ENCODE data around the gene WFDC10B.

DNA sequence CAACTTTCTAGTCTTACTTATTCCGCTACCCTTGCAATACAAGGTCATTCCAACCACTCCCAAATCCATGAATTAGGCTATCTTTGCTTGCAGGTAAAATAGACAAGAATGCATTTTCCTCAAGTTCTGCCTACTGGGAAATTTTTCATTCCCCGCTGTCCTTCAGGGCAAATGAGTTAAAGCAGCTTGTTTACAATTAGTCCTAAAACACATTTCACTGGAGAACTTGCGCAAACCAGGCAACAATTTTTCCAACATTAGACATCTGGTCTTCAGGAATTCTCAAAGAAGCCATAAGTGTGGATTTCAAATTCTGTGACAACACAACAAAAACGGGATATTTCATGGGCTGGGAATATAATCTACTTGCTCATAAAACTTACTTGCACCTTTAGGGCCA is 37.8 kb upstream of the WFDC10B start:
- TF ChIP-seq, protein P1, sequence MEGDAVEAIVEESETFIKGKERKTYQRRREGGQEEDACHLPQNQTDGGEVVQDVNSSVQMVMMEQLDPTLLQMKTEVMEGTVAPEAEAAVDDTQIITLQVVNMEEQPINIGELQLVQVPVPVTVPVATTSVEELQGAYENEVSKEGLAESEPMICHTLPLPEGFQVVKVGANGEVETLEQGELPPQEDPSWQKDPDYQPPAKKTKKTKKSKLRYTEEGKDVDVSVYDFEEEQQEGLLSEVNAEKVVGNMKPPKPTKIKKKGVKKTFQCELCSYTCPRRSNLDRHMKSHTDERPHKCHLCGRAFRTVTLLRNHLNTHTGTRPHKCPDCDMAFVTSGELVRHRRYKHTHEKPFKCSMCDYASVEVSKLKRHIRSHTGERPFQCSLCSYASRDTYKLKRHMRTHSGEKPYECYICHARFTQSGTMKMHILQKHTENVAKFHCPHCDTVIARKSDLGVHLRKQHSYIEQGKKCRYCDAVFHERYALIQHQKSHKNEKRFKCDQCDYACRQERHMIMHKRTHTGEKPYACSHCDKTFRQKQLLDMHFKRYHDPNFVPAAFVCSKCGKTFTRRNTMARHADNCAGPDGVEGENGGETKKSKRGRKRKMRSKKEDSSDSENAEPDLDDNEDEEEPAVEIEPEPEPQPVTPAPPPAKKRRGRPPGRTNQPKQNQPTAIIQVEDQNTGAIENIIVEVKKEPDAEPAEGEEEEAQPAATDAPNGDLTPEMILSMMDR (IDR thresholded peaks at IDR 0.05 in 2 of 3, conservative IDR thresholded peaks at IDR 0.05 in 1 of 3; ENCODE audit: borderline replicate concordance in 1 of 3, insufficient read depth in 1 of 3, low read depth in 2 of 3, low read length in 2 of 3), result no peak
- no peak for TF ChIP-seq POLR2AphosphoS5 (IDR thresholded peaks at IDR 0.05; ENCODE audit: low read depth, low read length)
- TF ChIP-seq POLR2A (IDR thresholded peaks at IDR 0.05; ENCODE audit: borderline replicate concordance, extremely low read depth, insufficient read depth, insufficient read length), result no peak
- TF ChIP-seq SIN3A (IDR thresholded peaks at IDR 0.05; ENCODE audit: low read depth), result no peak
- no peak for TF ChIP-seq SP1 (IDR thresholded peaks at IDR 0.05; ENCODE audit: low read depth)
- no peak for TF ChIP-seq EZH2 (IDR thresholded peaks at IDR 0.05)
- TF ChIP-seq RAD21 (IDR thresholded peaks at IDR 0.05; ENCODE audit: low read depth), result no peak
